Activated naive CD4-positive, alpha-beta T cell treated with anti-CD3 and anti-CD28 coated beads, Interleukin-2, amount 50 U/mL, for 72 hours (primary cell): Measurements from ENCODE around the gene KLHL7. TPM values are rescaled to one million over a fixed set of nuclear protein-coding genes. Genes with fewer than 3 reads are reported as not detected.
"Not testable (repeated sequence)": the region's sequence is repeated elsewhere in the genome, so short reads cannot be mapped to it uniquely, and the experiment has no call there.

Experiments
- ATAC-seq, 2 donors: fragments of 150-1000 bp; cut with Tn5 transposase; 2 replicates each; pipeline ENCODE4 v1.10.0; 2021; ENCODE audit warnings: mild to moderate bottlenecking in 2 of 2, moderate library complexity in 2 of 2
- DNase-seq, 2 donors: peaks; one replicate each; pipeline ENCODE4 v3.0.0; 2021 to 2022; ENCODE audit warnings: low spot score in 2 of 2
- H3K27ac Mint-ChIP-seq, 2 donors: one replicate each; pipeline ENCODE4 v1.8.0; 2022; ENCODE audit warnings: mild to moderate bottlenecking in 2 of 2, mixed read lengths in 2 of 2
- H3K36me3 Mint-ChIP-seq, 2 donors: one replicate each; pipeline ENCODE4 v1.8.0; 2022; ENCODE audit warnings: mixed read lengths in 2 of 2
- H3K9me3 Mint-ChIP-seq, 2 donors: one replicate each; pipeline ENCODE4 v1.8.0; 2022; ENCODE audit warnings: mixed read lengths in 2 of 2
- total RNA-seq, 2 donors: library from RNA; stranded (reverse); gene quantifications; one replicate each; pipeline ENCODE4 v1.2.3, GENCODE V29; 2022

KLHL7 gene
- total RNA-seq, 2 donors from 2014 or later: 19.7 to 27.6 TPM

DNA sequence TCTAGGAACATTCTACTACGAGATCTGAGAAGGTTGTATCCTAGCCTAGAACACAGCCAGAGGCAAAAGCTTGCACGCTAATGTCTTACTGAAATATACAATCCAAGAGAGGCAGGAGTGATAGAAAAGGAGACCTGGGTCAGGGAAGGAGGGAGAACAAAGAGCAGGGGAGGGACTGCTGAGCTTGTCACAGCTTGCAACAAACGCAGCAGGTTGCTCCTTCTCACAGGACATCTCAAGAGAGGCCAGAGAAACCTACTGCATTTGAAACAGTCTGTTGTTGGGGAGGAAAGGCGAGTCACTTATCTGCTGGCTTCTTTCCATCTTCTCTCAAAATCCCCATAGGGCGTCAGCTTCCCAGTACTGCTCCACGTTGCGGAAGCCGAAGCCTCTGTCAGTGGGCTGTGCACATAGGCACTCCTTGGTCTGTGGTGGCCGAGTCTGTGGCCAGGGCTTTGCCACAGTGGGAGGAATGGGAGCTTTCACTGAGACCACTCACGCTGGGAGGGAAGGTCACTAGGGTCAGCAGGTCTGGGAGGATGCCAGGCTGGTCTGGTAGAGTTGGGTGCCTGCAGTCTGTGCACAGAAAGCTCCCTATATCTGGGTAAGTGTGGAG is 115.2 kb downstream of the KLHL7 start:
- Mint-ChIP-seq H3K36me3 (no peaks in the 10 kb centered on the region), H3K27ac (no peak overlapping the region), H3K9me3 (no peaks in the 10 kb centered on the region)
- ATAC-seq (no peak), DNase-seq (no peak)

GRCh38 chr7:23222439-23223030 is 117.0 kb downstream of the KLHL7 start:
- no peak for DNase-seq
- Mint-ChIP-seq H3K27ac (no peak overlapping the region), H3K36me3 (no peaks in the 10 kb centered on the region), H3K9me3 (no peaks in the 10 kb centered on the region)
- no peak for ATAC-seq

DNA sequence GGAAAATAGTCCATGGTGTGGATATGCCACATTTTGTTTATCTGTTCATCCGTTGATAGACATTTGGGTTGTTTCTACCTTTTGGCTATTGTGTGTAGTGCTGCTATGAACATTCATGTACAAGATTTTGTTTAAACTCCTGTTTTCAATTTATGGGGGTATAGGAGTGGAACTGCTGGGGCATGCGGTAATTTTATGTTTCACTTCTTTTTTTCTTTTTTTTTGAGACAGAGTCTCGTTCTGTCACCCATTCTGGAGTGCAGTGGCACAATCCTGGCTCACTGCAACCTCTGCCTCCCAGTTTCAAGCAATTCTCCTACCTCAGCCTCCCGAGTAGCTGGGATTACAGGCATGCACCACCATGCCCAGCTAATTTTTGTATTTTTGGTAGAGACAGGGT is 118.8 kb downstream of the KLHL7 start:
- H3K9me3 Mint-ChIP-seq, H3K36me3 Mint-ChIP-seq: not testable (repeated sequence)

GRCh38 chr7:23226844-23227450 is 121.4 kb downstream of the KLHL7 start:
- no peak for ATAC-seq
- no peaks in the 10 kb centered on the region for H3K9me3 Mint-ChIP-seq
- no peak for DNase-seq
- H3K36me3 Mint-ChIP-seq: no peaks in the 10 kb centered on the region
- H3K27ac Mint-ChIP-seq: no peak overlapping the region

More for the DNA sequence above, 118.8 kb downstream of the KLHL7 start:
- not testable (repeated sequence) for ATAC-seq, H3K27ac Mint-ChIP-seq, DNase-seq

Other genes with a start within 250 kb of the KLHL7 start
- gene HYCC1, start 91.7 kb upstream of the KLHL7 start, total RNA-seq: 10 to 100 TPM; 17.6 to 18.3 TPM
- gene NUP42, start 76.3 kb downstream of the KLHL7 start, total RNA-seq: 10 to 100 TPM; 18.9 to 36.1 TPM
- gene GPNMB, start 141.0 kb downstream of the KLHL7 start, total RNA-seq: 1 to 10 TPM; 1.8 to 2.4 TPM
- 10 to 100 TPM; 78.5 to 83.4 TPM for gene MALSU1, start 193.6 kb downstream of the KLHL7 start, total RNA-seq